Skeletal muscle satellite cell (primary cell): ENCODE data around the gene SH3BP1.

ENCODE experiments used
- H3K27me3 ChIP-seq: 2 replicates; pipeline ENCODE4 v1.7.0; 2013; ENCODE audit warnings: low read length; ENCODE audit not compliant: control insufficient read depth, insufficient read depth
- H3K36me3 ChIP-seq: 2 replicates; pipeline ENCODE4 v1.7.0; 2013; ENCODE audit warnings: mild to moderate bottlenecking, control low read depth, low read length; ENCODE audit not compliant: insufficient read depth
- H3K4me1 ChIP-seq: 2 replicates; pipeline ENCODE4 v1.7.0; 2013; ENCODE audit warnings: low read length; ENCODE audit not compliant: control insufficient read depth, insufficient read depth
- H3K4me2 ChIP-seq: 2 replicates; pipeline ENCODE4 v1.7.0; 2013; ENCODE audit warnings: mild to moderate bottlenecking, low read length
- H3K4me3 ChIP-seq: 2 replicates; pipeline ENCODE4 v1.7.0; 2013; ENCODE audit warnings: low read length
- H3K9ac ChIP-seq: 2 replicates; pipeline ENCODE4 v1.7.0; 2013; ENCODE audit warnings: mild to moderate bottlenecking, low read depth, low read length, moderate library complexity
- H3K9me3 ChIP-seq: replicated peaks from 2 replicates; pipeline ENCODE4 v1.7.0; 2013; ENCODE audit warnings: mild to moderate bottlenecking, control low read depth, low read length

SH3BP1 gene

GRCh38 chr22:37618072-37618656 lies 21.3 kb upstream of the SH3BP1 start:
- no peaks in the 10 kb centered on the region for H3K9me3 ChIP-seq
- peaks cover 54% of the 10 kb centered on the region for H3K36me3 ChIP-seq
- H3K27me3 ChIP-seq = no peaks in the 10 kb centered on the region
- no peak overlapping the region for H3K4me3 ChIP-seq
- no peak overlapping the region for H3K9ac ChIP-seq
- H3K4me1 ChIP-seq = peaks cover 3% of the 10 kb centered on the region
- H3K4me2 ChIP-seq = no peak overlapping the region

DNA sequence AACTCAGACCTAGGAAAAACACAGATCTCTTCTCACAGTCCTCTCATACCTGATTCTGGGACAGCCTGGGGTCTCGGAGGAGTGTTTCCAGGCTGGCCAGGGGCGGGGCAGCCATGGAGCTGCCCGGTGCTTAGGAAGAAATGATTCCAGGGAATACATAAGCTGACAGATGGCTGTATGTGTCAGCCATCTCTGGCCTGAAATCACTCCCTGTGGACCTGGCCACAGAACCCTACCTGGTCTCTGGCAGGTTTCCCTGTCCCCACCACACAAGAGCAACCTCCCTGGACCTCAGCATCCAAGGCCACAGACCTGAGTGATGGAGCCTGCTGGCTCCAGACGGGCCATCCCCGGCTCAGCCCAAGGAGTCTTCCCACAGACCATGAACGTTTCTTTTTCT lies 20.8 kb upstream of the SH3BP1 start:
- Histone ChIP-seq H3K4me2 (no peak overlapping the region), H3K4me1 (no peaks in the 10 kb centered on the region), H3K4me3 (no peak overlapping the region), H3K36me3 (peaks cover 57% of the 10 kb centered on the region), H3K9me3 (no peaks in the 10 kb centered on the region), H3K9ac (no peak overlapping the region), H3K27me3 (no peaks in the 10 kb centered on the region)

DNA sequence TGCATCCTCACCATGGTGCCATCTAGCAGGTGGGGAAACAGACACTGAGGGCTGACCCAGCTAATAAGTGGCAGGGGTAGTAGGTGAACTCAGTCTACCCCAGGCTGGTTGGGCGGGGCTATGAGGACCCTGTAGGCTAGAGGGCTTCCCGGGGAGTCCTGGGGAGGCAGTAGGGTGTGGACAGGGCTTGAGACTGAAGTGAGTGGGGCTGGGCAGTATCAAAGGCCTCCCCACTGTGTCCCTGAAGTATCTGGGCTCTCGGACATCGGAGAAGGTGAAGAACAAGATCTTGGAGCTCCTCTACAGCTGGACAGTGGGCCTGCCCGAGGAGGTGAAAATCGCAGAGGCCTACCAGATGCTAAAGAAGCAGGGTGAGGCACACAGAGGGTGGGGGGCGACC lies 19.5 kb upstream of the SH3BP1 start:
- Histone ChIP-seq H3K4me3 (no peak overlapping the region), H3K4me2 (no peak overlapping the region), H3K4me1 (no peaks in the 10 kb centered on the region), H3K9ac (no peak overlapping the region), H3K9me3 (no peaks in the 10 kb centered on the region), H3K36me3 (peaks cover 59% of the 10 kb centered on the region), H3K27me3 (no peaks in the 10 kb centered on the region)

DNA sequence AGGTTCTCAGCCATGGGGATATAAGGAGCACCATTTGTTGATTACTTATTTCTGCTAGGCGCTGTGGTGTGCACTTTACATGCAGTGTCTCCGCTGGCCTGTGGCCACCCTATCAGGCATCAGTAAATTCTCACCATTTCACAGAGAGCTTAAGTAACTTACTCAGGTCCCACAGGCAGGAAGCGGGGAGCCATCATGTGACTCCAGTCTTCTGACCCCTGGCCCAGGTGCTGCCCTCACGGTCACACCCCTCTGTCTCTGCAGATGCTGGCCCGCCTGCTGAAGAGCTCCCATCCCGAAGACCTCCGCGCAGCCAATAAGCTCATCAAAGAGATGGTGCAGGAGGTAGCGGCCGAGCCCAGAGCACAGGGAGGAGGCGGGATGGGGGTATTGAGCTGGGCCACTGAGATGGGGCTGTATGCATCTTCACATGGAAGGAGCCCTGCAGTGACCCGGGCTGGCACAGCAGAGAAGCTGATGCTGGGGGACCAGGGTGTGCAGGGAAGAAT lies 18.1 kb upstream of the SH3BP1 start:
- no peak overlapping the region for H3K4me3 ChIP-seq
- peaks cover 65% of the 10 kb centered on the region for H3K36me3 ChIP-seq

DNA sequence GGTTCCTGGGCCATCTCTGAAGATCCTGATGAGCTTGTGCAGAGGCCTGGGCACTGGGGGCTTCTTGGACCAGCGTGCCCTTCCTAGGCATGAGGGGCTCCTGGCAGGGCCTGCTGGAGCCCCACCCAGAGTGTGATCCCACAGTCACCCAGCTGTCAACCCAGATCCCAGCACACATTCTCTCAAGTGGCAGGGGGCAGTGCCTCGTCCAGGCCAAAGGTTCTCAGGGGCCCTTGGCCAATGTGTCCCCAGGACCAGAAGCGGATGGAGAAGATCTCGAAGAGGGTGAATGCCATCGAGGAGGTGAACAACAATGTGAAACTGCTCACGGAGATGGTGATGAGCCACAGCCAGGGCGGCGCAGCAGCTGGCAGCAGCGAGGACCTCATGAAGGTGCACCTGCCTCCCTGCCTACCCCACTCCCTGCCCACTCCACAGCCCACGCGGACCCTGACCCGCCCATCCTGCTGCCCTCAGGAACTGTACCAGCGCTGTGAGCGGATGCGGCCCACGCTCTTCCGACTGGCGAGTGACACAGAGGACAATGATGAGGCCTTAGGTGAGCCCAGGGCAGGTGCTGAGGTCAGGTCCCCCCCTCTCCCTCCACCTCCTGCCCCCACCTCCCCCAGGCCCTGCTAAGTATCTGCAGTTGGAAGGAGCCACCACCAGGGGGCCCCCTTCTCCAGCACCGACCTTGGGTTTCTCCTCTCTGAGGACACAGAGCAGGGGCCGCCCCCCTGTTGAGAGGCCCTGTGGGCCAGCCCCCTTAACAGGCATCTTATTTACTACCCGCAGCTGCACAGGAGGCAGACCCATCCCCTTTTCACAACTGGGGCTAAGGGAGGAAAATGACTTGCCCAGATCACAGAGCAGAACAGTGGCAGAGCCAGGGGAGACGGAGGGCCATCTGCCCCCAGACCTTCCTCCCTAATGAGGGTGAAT lies 16.1 kb upstream of the SH3BP1 start:
- H3K36me3 ChIP-seq = peaks cover 53% of the 10 kb centered on the region
- H3K4me1 ChIP-seq = no peaks in the 10 kb centered on the region
- H3K9me3 ChIP-seq = no peaks in the 10 kb centered on the region
- no peak overlapping the region for H3K4me2 ChIP-seq
- no peaks in the 10 kb centered on the region for H3K27me3 ChIP-seq
- H3K9ac ChIP-seq = no peak overlapping the region
- no peak overlapping the region for H3K4me3 ChIP-seq

More for the DNA sequence above, 18.1 kb upstream of the SH3BP1 start:
- H3K27me3 ChIP-seq = no peaks in the 10 kb centered on the region
- H3K4me1 ChIP-seq = no peaks in the 10 kb centered on the region
- H3K4me2 ChIP-seq = no peak overlapping the region
- H3K9me3 ChIP-seq = no peaks in the 10 kb centered on the region
- H3K9ac ChIP-seq = no peak overlapping the region

DNA sequence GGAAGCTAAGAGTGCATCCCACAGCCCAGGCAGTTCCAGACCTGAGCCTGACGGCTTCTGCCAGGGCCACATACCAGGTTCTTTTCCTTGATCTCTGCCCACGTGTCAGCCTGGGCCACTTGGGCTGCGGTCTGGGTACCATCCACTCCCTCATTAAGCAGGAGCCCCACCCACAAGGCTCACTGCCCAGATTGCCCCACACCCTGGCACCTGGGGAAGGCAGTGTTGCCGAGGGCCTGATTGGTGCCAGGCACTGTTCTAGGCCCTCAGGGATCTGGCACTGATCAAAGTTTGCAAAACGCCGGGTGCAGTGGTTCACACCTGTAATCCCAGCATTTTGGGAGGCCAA lies 15.5 kb upstream of the SH3BP1 start:
- Histone ChIP-seq H3K9ac (no peak overlapping the region), H3K36me3 (peaks cover 48% of the 10 kb centered on the region), H3K4me1 (no peaks in the 10 kb centered on the region)

DNA sequence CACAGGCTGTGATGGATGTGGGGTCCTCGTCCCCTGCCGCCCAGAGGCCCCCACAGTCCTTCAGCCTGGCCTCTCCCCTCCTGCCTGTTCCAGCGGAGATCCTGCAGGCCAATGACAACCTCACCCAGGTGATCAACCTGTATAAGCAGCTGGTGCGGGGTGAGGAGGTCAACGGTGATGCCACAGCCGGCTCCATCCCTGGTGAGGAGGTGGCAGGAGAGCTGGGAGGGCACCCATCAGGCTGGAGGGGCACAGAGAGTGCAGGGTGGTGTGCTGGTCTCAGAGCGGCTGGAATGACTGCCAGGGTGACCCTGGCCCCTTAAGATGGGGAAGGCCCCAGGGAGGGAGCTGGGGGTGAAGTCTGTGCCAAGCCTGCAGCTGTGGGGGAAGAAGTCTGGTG lies 14.6 kb upstream of the SH3BP1 start:
- H3K4me2 ChIP-seq = no peak overlapping the region
- peaks cover 44% of the 10 kb centered on the region for H3K36me3 ChIP-seq
- H3K4me1 ChIP-seq = no peaks in the 10 kb centered on the region
- H3K27me3 ChIP-seq = no peaks in the 10 kb centered on the region
- H3K9ac ChIP-seq = no peak overlapping the region
- no peaks in the 10 kb centered on the region for H3K9me3 ChIP-seq
- H3K4me3 ChIP-seq = no peak overlapping the region

More for the DNA sequence above, 15.5 kb upstream of the SH3BP1 start:
- Histone ChIP-seq H3K4me2 (no peak overlapping the region), H3K9me3 (no peaks in the 10 kb centered on the region), H3K27me3 (no peaks in the 10 kb centered on the region), H3K4me3 (no peak overlapping the region)

DNA sequence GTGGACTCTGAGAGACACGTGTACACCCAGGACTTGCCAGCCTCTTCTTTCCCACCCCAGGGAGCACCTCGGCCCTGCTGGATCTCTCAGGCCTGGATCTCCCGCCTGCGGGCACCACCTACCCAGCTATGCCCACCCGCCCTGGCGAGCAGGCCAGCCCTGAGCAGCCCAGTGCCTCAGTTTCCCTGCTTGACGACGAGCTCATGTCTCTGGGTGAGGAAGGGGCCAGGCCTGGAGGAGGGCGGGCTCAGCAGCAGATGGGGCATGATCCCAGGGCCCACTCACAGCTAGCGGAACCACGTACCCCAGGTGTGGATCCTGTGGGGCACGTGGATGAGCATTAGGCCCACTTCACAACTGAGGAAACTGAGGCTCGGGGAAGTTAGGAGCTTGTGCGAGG lies 13.7 kb upstream of the SH3BP1 start:
- Histone ChIP-seq H3K4me2 (no peak overlapping the region), H3K4me1 (no peaks in the 10 kb centered on the region), H3K36me3 (peaks cover 37% of the 10 kb centered on the region), H3K9ac (no peak overlapping the region), H3K27me3 (no peaks in the 10 kb centered on the region), H3K4me3 (no peak overlapping the region), H3K9me3 (no peaks in the 10 kb centered on the region)

DNA sequence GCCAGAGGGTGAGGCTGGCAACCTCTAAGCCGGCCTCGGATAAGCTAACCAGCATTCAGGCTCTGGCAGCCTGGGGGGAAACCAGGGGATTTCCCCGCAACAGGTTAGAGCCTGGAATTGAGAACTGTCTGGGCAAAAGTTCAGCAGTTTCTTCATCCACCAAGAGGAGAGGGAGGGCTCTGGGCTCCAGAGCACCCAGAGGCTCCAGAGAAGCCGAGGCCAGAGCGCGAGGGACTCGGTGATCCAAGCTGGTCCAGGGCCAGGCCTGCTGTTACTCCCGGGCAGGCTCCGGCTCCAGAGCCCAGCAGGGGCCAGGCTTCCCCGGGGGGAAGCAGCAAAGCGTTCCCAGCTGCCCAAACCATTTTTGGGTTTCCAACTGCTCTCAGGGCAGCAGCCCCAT lies 13.3 kb upstream of the SH3BP1 start:
- H3K4me3 ChIP-seq = no peak overlapping the region
- H3K36me3 ChIP-seq = peaks cover 33% of the 10 kb centered on the region
- no peaks in the 10 kb centered on the region for H3K4me1 ChIP-seq
- H3K4me2 ChIP-seq = no peak overlapping the region
- H3K27me3 ChIP-seq = no peaks in the 10 kb centered on the region
- no peak overlapping the region for H3K9ac ChIP-seq
- no peaks in the 10 kb centered on the region for H3K9me3 ChIP-seq

GRCh38 chr22:37626556-37627075 lies 12.9 kb upstream of the SH3BP1 start:
- Histone ChIP-seq H3K4me3 (no peak overlapping the region), H3K9ac (no peak overlapping the region), H3K36me3 (peaks cover 30% of the 10 kb centered on the region), H3K4me1 (no peaks in the 10 kb centered on the region), H3K27me3 (no peaks in the 10 kb centered on the region), H3K9me3 (no peaks in the 10 kb centered on the region), H3K4me2 (no peak overlapping the region)

- H3K9ac ChIP-seq = no peak overlapping the region
- H3K27me3 ChIP-seq = no peaks in the 10 kb centered on the region
- H3K36me3 ChIP-seq = peaks cover 30% of the 10 kb centered on the region
- H3K9me3 ChIP-seq = no peaks in the 10 kb centered on the region
- H3K4me1 ChIP-seq = no peaks in the 10 kb centered on the region
- H3K4me2 ChIP-seq = no peak overlapping the region
- no peak overlapping the region for H3K4me3 ChIP-seq
These were observed 12.3 kb upstream of the SH3BP1 start for GRCh38 chr22:37627121-37627520.
